Gastrocnemius medialis (tissue), 4 donors: ENCODE data around the gene CEP295NL. TPM values are rescaled to one million over a fixed set of nuclear protein-coding genes. Genes with fewer than 3 reads are reported as not detected.
"Not testable (repeated sequence)": the region's sequence is repeated elsewhere in the genome, so short reads cannot be mapped to it uniquely, and the experiment has no call there.

Experiments
- ATAC-seq, 2 donors: fragments of 150-250 bp; one replicate each; pipeline ENCODE4 v1.9.1; 2016
- DNase-seq, 2 donors: peaks; one replicate each; pipeline ENCODE4 v3.0.0-alpha.2; 2019
- H3K27ac ChIP-seq, 4 donors: fragments of 200-600 bp; sonication (generic); 1 replicate in 1 of 4; 2 replicates in 3 of 4; pipeline ENCODE4 v1.5.1; 2016 to 2018; ENCODE audit warnings: mild to moderate bottlenecking in 2 of 4, moderate library complexity in 1 of 4
- H3K27me3 ChIP-seq, 3 donors: fragments of 200-600 bp; sonication (generic) in 2 of 3; 1 replicate in 1 of 3; 2 replicates in 2 of 3; pipeline versions ENCODE4 v1.5.1 to v1.6.0; 2016 to 2019; ENCODE audit warnings: mild to moderate bottlenecking in 1 of 3, moderate library complexity in 1 of 3
- H3K36me3 ChIP-seq, 2 donors: fragments of 200-600 bp; sonication (generic) in 1 of 2; one replicate each; pipeline ENCODE4 v1.5.1; 2017 to 2018
- H3K4me1 ChIP-seq, 2 donors: fragments of 200-600 bp; sonication (generic) in 1 of 2; one replicate each; pipeline ENCODE4 v1.5.1; 2016 to 2017; ENCODE audit warnings: mild to moderate bottlenecking in 2 of 2
- H3K4me3 ChIP-seq, 4 donors: fragments of 200-600 bp; sonication (generic) in 3 of 4; 1 replicate in 1 of 4; 2 replicates in 3 of 4; pipeline ENCODE4 v1.5.1; 2016 to 2019; ENCODE audit warnings: mild to moderate bottlenecking in 2 of 4
- H3K9me3 ChIP-seq, 3 donors: fragments of 200-600 bp; sonication (generic) in 2 of 3; 1 replicate in 1 of 3; 2 replicates in 2 of 3; pipeline ENCODE4 v1.5.1; 2016 to 2019
- POLR2A ChIP-seq, 2 donors: fragments of 450-650 bp; IDR thresholded peaks; one replicate each; pipeline ENCODE4 v1.6.1; 2017; ENCODE audit warnings: antibody characterized with exemption in 2 of 2, mild to moderate bottlenecking in 2 of 2, moderate library complexity in 2 of 2
- in situ Hi-C, 4 donors: fragments of 200-750 bp; cut with MboI; loops; one replicate each; pipeline versions ENCODE4 v1.15.0 to v1.8.0; 2017; ENCODE audit warnings: low sequenced_read_pairs in 4 of 4
- intact Hi-C: fragments of 100-400 bp; cut with DNase I; formaldehyde crosslinking; loops from one replicate; pipeline ENCODE4 v1.15.1; 2023; ENCODE audit warnings: low total_unique reads
- total RNA-seq, 4 donors: library from RNA; depleted of rRNA; stranded (reverse); fragments of >200 nt; gene quantifications; one replicate each; pipeline versions ENCODE4 v1.1.0 to v1.2.3, GENCODE V29; 2016
- TF ChIP-seq, protein P1 (sequence below), 5 experiments: fragments of 450-650 bp in 3 of 5; fragments of 200-600 bp in 2 of 5; sonication (generic) in 2 of 5; IDR thresholded peaks in 4 of 5; conservative IDR thresholded peaks in 1 of 5; 1 replicate in 4 of 5; 2 replicates in 1 of 5; pipeline ENCODE4 v1.5.1; 2016 to 2019; ENCODE audit warnings: antibody characterized with exemption in 5 of 5, mild to moderate bottlenecking in 3 of 5, moderate library complexity in 3 of 5

The CEP295NL gene
- total RNA-seq, 4 donors from 2014 or later, result 0.16 TPM; not detected in 3

DNA sequence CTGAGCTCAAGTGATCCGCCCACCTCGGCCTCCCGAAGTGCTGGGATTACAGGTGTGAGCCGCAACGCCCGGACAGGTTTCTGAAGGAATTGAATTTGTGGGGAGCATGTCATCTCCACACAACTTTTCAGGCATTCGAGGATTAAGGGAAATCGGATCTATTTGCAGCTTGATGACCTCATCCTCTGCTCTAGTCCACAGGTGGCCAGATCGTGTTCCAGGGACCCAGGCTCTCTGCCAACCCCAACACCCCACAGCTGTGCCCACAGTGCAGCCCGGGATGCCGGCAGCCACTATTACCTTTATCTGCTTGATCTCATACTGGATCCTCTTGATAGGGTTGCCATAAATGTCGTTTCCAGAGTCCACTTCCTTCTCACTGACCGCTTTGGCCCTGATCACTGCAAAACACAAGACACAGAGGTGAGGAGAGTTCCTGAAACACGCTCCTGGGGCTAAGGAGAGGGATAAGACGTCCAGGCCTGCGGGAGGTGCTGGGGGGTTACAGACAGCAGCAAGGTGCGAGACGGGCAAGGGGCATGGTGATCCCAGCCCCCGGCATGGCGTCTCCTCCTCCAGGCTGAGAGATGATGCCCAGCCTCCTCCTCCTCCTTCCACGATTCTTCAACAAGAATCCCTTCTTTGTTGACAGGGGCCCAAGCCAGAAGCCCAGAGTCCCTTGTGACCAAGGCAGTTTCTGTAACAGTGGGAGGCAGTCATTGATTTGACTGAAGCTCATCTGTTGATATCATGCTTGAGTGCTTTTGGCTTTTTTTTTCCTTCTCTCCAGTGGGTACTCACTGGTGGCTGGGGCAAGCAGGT, 29.3 kb downstream of the CEP295NL start:
- H3K27ac ChIP-seq, result peak overlapping the region; percentile 32 to 72 (median 61)
- peak; percentile 51 to 64 for DNase-seq
- H3K27me3 ChIP-seq, result no peaks in the 10 kb centered on the region
- H3K9me3 ChIP-seq, result no peaks in the 10 kb centered on the region
- H3K4me3 ChIP-seq, result no peak overlapping the region
- peak; percentile 83 to 92 for ATAC-seq
- H3K36me3 ChIP-seq, result peaks cover 0 to 3% of the 10 kb centered on the region in 2 donors
- TF ChIP-seq, protein P1, sequence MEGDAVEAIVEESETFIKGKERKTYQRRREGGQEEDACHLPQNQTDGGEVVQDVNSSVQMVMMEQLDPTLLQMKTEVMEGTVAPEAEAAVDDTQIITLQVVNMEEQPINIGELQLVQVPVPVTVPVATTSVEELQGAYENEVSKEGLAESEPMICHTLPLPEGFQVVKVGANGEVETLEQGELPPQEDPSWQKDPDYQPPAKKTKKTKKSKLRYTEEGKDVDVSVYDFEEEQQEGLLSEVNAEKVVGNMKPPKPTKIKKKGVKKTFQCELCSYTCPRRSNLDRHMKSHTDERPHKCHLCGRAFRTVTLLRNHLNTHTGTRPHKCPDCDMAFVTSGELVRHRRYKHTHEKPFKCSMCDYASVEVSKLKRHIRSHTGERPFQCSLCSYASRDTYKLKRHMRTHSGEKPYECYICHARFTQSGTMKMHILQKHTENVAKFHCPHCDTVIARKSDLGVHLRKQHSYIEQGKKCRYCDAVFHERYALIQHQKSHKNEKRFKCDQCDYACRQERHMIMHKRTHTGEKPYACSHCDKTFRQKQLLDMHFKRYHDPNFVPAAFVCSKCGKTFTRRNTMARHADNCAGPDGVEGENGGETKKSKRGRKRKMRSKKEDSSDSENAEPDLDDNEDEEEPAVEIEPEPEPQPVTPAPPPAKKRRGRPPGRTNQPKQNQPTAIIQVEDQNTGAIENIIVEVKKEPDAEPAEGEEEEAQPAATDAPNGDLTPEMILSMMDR (IDR thresholded peaks at IDR 0.05 in 4 of 5, conservative IDR thresholded peaks at IDR 0.05 in 1 of 5), result no peak
- TF ChIP-seq POLR2A (IDR thresholded peaks at IDR 0.05), result no peak
- intact Hi-C loops (no loop called here), in situ Hi-C loops (loop anchor here in 1 of 4 donors (5.0 kb wide), 1 partner anchor 94 kb away; no protein-coding TSS in a partner anchor)
- H3K4me1 ChIP-seq, result peaks cover 29 to 38% of the 10 kb centered on the region in 2 donors

- H3K27me3 ChIP-seq, result no peaks in the 10 kb centered on the region
- H3K9me3 ChIP-seq, result no peaks in the 10 kb centered on the region
- in situ Hi-C loops, result loop anchor here in 1 of 4 donors (5.0 kb wide), 1 partner anchor 95 kb away; no protein-coding TSS in a partner anchor
- intact Hi-C loops, result no loop called here
- no peak for TF ChIP-seq POLR2A (IDR thresholded peaks at IDR 0.05)
- TF ChIP-seq, protein P1 (IDR thresholded peaks at IDR 0.05 in 4 of 5, conservative IDR thresholded peaks at IDR 0.05 in 1 of 5), result no peak
- H3K36me3 ChIP-seq, result peaks cover 0 to 3% of the 10 kb centered on the region in 2 donors
- no peak overlapping the region for H3K27ac ChIP-seq
- DNase-seq (no peak), ATAC-seq (no peak)
- H3K4me3 ChIP-seq, result no peak overlapping the region
- H3K4me1 ChIP-seq, result peaks cover 29 to 34% of the 10 kb centered on the region in 2 donors
These were observed 30.5 kb downstream of the CEP295NL start for GRCh38 chr17:78872486-78872885.

DNA sequence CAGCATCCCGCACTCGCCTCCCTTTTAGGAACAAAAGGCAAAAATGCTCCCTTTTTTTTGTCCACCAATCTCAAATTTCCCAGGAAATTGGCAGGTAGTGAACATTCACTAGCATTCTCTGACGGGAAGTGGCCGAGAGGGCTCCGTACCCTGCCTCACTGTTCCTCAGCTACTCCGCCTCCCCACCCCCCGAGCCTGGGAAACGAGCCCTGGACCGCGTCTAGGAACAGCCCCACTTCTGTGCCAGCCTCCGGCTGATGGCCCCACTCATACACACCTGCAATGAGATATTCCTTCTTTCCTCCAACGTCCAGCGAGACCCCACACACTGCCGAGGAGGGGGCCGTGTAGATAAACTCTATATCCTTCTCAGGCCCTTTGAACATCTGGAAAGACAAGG, 32.4 kb downstream of the CEP295NL start:
- Histone ChIP-seq H3K36me3 (peaks cover 0 to 3% of the 10 kb centered on the region in 2 donors), H3K4me3 (no peak overlapping the region), H3K4me1 (peaks cover 25 to 26% of the 10 kb centered on the region in 2 donors), H3K9me3 (no peaks in the 10 kb centered on the region), H3K27ac (no peak overlapping the region), H3K27me3 (no peaks in the 10 kb centered on the region)
- intact Hi-C loops, result no loop called here
- ATAC-seq (no peak), DNase-seq (no peak)
- in situ Hi-C loops, result loop anchor here in 1 of 4 donors (5.0 kb wide), 1 partner anchor 97 kb away; no protein-coding TSS in a partner anchor
- no peak for TF ChIP-seq POLR2A (IDR thresholded peaks at IDR 0.05)
- TF ChIP-seq, protein P1 (IDR thresholded peaks at IDR 0.05 in 4 of 5, conservative IDR thresholded peaks at IDR 0.05 in 1 of 5), result no peak

DNA sequence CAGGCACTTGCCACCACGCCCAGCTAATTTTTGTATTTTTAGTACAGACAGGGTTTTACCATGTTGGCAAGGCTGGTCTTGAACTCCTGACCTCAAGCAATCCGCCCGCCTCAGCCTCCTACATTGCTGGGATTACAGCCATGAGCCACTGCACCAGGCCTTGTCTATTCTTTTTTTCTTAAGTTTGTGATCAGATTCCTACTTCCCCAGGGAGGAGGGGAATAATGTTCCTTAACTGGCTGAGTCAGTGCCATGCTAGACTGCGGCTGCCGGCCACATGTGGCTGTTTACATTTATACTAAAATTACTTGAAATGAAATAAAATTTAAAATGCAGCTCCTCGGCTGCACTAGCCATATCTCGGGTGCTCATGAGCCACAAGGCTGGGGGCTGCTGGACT, 34.6 kb downstream of the CEP295NL start:
- Histone ChIP-seq H3K4me1 (peaks cover 4% of the 10 kb centered on the region in 2 donors), H3K27me3 (no peaks in the 10 kb centered on the region), H3K4me3 (no peak overlapping the region), H3K36me3 (peaks cover 0 to 3% of the 10 kb centered on the region in 2 donors), H3K9me3 (no peaks in the 10 kb centered on the region), H3K27ac (no peak overlapping the region)
- in situ Hi-C loops (loop anchor here in 2 of 4 donors (5.0 kb wide), 1 partner anchor 99 kb away; no protein-coding TSS in a partner anchor), intact Hi-C loops (no loop called here)
- ATAC-seq (no peak), DNase-seq (no peak)
- no peak for TF ChIP-seq POLR2A (IDR thresholded peaks at IDR 0.05)
- TF ChIP-seq, protein P1 (IDR thresholded peaks at IDR 0.05 in 4 of 5, conservative IDR thresholded peaks at IDR 0.05 in 1 of 5), result no peak

DNA sequence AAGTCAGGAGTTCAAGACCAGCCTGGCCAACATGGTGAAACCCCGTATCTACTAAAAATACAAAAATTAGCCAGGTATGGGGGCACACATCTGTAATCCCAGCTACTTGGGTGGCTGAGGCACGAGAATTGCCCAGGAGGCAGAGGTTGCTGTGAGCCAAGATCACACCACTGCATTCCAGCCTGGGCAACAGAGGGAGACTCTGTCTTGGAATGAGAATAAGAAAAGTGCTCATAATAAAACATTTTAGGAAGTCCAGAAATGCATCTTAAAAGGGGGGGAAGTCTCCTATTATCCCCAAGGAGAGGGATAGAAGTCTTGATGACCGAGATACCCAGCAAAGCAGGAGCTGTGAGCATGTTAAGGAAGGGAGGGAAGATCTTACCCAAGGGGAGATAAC, 36.0 kb downstream of the CEP295NL start:
- not testable (repeated sequence) for DNase-seq, H3K27ac ChIP-seq

More for the DNA sequence above, 36.0 kb downstream of the CEP295NL start:
- H3K9me3 ChIP-seq, H3K27me3 ChIP-seq, ATAC-seq, H3K36me3 ChIP-seq, H3K4me1 ChIP-seq, intact Hi-C loops, H3K4me3 ChIP-seq: not testable (repeated sequence)
- in situ Hi-C loops, result loop anchor here in 2 of 4 donors (5.0 kb wide), 1 partner anchor 100 kb away; no protein-coding TSS in a partner anchor
